NCI-H1930 (cell line): ENCODE measurements around the gene SMARCB1.
"Not testable (repeated sequence)": the region's sequence is repeated elsewhere in the genome, so short reads cannot be mapped to it uniquely, and the experiment has no call there.

Source experiments
- DNase-seq, 2 experiments: peaks; one replicate each; lab custom pipeline; 2025; lab: John Stamatoyannopoulos, UW

Gene SMARCB1

GRCh38 chr22:23846081-23846469 is 59.3 kb downstream of the SMARCB1 start:
- no peak for DNase-seq

DNA sequence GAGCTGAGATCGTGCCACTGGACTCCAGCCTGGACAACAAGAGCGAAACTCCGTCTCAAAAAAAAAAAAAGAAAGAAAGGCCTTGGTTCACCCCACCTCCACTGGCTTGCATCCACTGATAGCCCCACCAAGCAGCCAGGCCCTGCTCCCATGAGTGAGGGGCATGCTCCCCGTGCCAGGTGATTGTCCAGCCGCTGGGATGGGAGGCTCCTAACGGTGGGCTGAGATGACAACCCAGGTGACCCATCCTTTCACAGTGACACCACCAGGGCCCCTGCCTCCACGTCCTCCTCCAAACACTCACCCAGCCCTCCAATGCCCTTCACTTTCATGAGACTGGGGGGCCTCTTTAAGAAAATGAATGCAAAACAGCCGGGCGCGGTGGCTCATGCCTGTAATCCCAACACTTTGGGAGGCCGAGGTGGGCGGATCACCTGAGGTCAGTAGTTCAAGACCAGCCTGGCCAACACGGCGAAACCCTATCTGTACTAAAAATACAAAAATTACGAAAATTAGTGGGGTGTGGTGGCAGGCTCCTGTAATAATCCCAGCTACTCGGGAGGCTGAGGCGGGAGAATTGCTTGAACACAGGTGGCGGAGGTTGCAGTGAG is 60.6 kb downstream of the SMARCB1 start:
- no peak for DNase-seq

- DNase-seq, result no peak
These were observed 61.5 kb downstream of the SMARCB1 start for GRCh38 chr22:23847991-23848864.

DNA sequence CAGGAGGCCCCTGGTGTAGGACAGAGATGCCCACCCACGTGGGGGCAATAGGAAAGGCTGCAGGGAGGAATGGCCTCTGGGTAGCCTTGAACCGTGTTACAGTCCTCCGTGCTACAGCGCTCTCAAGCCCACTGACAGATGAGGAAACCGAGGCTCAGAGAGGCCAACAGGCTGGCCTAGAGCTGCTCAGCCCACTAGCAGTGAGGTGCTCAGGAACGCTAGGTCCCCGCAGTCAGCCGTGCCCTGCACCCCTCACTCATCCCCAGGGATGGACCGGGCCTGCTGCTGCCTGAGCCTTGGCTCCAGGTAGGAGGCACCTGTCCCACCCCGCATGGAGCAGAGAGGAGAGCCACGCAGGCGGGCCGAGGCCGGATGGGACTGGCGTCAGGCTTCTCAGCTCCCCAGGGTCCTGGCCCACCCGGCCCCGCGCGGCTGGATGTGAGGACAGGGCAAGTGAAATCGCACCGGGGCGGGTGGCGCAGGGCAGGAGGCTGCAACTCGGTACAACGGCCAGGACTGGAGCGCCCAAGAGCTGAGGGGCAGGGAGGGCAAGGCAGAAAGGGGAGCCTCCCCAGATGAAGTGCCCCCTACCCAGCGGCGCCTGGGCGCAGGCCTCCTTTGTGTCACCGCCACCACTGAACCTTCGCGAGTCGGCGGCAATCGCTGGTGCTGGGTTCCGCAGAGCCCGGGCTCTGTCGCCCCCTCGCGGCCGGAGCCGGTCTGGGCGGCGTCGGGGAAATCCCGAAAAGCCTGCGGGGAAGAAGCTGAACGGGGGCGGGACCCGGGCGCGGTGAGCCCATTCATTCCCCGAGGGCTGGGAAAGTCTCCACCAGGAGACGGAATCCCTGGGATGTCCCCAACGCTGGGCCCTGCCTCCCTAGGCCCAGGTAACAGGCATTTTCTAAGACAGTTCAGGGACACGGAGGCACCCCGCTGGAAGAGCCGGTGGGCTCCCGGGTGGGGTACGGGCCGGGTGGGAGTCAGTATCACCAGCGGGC is 62.5 kb downstream of the SMARCB1 start:
- peak; percentile 76 for DNase-seq

DNA sequence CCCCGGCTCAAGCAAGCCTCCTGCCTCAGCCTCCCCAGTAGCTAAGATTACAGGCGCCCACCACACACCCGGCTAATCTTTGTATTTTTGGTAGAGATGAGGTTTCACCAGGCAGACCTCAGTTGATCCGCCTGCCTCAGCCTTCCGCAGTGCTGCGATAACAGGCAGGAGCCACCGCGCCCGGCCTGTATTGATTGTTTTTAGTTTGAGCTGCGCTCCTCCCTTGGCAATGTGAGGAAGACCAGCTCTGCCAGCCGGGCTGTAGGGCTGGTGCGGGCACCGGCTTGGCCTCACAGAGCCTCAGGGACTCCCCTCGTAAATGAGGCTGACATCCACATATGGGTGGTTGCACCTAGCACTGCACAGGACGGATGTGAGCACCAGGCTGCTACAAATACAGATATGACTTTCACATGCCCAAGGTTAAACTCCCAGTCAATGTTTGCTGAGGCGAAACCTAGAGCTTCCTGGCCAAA is 63.4 kb downstream of the SMARCB1 start:
- DNase-seq, result no peak

DNA sequence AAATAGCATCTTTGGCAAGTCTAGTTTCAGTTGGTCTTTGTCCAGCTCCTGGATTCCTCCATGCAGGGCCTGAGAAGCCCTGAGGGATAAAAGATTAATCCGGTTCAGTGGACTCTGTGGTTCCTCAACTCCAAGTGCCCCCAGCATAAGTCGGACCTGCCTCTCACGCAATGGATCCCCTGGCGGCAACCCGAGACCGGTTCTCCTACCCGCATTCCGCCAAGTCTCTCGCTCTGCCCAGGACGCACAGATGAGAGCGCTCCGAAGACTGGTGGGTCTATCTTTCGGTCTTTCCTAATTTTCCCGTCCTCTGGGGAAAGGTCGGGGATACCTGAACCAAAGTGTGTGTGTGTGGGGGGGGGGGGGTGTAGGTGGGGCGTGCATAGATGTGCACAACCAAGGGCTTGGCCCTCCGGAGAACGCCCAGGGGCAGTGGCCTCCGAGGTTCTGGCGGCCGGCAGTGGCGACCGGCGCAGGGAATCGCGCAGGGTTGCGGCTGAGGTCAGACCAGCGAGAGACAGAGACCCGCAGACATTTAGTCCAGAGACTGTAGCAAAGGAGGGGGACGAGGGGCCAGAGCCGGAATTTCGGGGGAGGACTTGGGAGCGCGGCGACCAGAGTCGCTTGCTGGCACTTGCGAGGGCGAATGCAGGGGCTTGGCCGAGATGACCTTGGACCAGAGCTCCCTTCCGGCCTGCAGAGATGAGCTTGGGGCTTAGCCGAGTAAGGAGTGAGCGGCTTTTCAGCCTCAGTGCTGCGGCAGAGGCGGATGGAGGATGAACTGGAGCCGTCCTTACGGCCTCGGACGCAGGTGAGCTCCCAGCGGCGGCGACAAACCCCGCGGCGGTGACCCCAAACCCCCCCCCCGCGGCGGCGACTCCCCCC is 70.2 kb downstream of the SMARCB1 start:
- peak; percentile 42 to 73 for DNase-seq

DNA sequence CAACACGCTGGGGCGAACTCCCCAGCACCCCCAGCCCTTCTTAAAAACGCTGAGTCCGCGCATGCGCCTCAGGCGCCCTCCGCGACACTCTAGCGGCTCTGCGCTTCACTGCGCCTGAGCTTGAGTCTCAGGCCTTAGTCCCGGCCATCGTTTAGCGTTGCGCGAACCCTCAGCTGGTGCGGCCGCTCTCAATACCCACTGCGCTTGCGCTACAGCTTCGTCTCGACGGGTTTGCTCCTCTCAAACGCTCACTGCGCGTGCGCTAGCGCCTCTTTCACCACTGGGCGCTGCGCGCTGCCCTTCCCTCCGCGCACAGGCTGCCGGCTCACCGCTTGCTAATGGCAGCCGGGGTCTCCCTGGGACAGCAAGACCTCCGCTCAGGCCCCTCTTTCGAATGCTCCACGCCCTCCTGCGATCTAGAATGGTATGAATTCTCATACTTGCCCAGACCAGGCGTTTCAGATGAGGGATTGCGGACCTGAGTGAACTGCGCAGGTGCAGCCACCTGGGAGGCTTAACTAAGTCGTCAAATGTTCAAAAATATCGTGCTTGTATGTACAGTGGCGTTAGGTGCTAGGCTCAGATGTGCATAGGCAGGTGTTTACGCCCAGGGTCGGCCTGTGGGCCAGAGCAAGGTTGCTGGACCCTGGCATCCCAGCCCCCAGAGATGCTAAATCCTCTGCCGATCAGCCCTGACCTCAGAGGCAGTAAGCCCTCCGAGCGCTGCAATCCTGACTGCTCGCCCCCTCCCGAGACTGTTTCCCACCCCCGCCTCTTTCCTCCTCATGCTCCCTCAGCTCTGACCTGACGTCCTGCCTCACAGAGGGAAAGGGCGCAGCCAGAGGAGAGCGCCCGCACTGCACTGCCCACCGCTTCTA is 71.1 kb downstream of the SMARCB1 start, which contains the start of gene SLC2A11:
TSS of gene SLC2A11 (plus strand) at position 270 of the 878 bp plus-strand sequence. CDS start at position 395, 125 bp downstream.
- peak; percentile 97 to 99 for DNase-seq

- DNase-seq, result no peak
These were observed 71.7 kb downstream of the SMARCB1 start for GRCh38 chr22:23858484-23858815.

DNA sequence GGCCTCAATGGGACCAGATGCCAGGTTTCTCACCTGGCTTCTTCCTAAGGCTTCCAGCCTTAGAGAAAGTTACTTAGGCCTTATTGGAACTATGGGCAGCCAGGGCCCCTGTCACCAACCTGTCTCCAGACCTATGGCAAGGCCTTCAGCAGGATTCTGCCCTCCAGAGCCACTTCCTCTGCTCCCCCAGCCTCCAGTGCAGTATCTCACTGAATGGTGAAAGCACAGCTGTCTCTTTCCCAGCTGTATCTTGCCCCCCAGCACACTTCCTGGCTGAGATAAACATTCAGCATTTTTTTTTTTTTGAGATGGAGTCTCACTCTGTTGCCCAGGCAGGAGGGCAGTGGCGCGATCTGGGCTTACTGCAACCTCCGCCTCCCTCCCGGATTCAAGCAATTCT is 72.4 kb downstream of the SMARCB1 start:
- no peak for DNase-seq

- not testable (repeated sequence) for DNase-seq
These were observed 73.4 kb downstream of the SMARCB1 start for GRCh38 chr22:23860187-23860586.

DNA sequence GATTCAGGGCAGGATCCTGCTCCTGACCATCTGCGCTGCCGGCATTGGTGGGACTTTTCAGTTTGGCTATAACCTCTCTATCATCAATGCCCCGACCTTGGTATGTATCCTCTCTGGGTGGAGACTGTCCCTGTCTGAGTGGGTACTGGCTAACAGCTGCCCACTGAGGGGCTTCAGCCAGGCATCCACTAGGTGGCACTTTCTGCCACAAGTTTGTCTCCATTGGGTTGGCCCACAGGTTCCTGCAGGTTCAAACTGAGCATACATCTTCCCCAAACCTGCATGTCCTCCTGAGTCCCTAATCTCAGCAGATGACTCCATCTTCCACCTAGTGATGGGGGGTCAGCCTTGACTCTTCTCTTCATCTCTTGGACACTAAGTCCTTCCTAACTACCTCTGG is 75.3 kb downstream of the SMARCB1 start:
- peak in 1 of 2 experiments; percentile 37 for DNase-seq

DNA sequence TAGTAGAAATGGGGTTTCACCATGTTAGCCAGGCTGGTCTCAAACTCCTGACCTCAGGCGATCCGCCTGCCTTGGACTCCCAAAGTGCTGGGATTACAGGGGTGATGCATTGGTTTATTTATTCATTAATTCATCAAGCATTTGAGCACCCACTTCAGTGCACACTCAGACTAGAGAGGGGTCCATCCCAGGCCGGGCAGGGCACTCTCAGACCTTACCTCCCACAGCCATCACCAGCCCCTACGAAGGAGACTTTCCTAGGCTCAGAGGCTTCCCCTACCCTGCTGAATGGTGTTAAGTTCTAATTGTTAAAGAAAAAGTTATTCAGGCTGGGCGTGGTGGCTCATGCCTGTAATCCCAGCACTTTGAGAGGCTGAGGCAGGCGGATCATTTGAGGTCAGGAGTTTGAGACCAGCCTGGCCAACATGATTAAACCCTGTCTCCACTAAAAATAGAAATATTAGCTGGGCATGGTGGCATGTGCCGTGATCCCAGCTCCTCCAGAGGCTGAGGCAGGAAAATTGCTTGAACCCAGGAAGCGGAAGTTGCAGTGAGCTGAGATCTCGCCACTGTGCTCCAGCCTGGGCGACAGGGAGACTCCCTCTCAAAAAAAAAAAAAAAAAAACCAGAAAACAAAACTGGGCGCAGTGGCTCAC is 77.9 kb downstream of the SMARCB1 start:
- DNase-seq, result not testable (repeated sequence)

GRCh38 chr22:23868580-23868979 is 81.8 kb downstream of the SMARCB1 start:
- no peak for DNase-seq

DNA sequence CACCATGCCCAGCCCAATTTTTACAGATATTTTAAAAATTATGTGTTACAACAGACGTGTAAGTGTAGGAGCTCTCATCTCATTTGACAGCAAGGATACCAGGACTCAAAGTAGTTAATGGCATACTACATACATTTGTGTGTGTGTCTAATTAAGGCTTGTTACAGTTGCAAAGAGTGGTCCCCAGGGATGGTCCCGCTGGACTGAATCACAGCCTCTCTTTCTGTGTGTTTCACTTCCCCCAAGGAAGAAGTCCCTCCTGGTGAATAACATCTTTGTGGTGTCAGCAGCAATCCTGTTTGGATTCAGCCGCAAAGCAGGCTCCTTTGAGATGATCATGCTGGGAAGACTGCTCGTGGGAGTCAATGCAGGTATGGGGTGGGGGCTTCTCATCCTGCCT is 88.1 kb downstream of the SMARCB1 start:
- DNase-seq, result no peak

DNA sequence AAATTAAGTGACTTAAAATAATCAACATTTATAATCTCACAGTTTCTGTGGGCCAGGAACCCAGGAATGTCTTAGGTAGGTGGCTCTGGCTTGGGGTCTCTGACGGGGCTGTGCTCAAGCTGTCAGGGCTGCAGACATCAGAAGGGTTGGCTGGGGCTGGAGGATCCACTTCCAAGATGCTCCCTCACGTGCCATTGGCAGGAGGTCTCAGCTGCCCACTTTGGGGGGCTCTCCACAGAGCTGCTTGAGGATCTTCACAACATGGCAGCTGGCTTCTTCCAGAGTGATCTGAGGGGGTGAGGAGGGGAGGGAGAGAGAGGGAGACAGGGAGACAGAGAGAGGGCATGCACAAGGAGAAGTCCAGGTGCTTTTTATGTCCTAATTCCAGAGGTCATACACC is 89.0 kb downstream of the SMARCB1 start:
- no peak for DNase-seq

DNA sequence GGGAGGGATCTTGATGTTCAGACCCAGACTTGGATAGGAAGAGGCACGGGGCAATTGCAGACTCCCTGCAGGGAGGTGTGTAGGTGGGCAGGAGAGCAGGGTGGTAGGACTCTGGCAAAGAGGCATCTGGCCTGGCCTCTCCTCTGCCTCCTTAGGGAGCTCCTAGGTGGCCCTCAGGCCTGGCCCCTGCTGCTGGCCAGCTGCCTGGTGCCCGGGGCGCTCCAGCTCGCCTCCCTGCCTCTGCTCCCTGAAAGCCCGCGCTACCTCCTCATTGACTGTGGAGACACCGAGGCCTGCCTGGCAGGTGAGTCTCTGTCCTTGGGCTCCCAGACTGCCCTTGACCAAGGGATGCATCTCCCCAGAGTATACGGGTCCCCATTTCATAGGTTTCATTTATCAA is 90.8 kb downstream of the SMARCB1 start:
- DNase-seq, result no peak

- DNase-seq, result no peak
These were observed 91.5 kb downstream of the SMARCB1 start for GRCh38 chr22:23878219-23878618.

GRCh38 chr22:23882370-23882769 is 95.6 kb downstream of the SMARCB1 start:
- DNase-seq, result no peak

DNA sequence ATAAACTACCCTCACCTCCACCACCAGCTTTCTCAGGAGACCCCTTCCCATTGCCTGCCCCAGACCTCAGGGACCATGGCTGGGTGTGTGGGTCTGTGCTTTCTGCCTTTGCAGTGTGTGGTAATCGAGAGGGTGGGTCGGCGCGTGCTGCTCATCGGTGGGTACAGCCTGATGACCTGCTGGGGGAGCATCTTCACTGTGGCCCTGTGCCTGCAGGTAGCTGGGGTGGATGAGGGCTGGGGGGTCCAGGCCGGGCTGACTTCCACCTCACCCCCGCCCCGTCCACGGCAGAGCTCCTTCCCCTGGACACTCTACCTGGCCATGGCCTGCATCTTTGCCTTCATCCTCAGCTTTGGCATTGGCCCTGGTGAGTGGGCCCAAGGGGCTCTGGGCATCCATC is 96.9 kb downstream of the SMARCB1 start:
- DNase-seq, result no peak

DNA sequence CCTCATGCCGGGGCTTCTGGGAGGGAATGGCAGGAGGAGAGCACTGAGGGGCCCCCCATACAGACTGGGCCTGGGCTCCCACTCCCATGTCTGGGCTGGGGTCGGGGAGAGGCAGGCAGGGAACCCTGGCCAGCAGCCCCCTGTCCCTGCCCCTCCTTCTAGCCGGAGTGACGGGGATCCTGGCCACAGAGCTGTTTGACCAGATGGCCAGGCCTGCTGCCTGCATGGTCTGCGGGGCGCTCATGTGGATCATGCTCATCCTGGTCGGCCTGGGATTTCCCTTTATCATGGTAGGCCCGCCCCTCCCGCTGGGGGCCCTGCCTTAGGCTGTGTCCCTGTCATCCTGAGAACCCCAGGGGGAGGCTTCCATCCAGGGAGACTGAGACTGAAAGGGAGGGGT is 97.4 kb downstream of the SMARCB1 start:
- DNase-seq, result no peak
